ENCODE data around the gene RLF.

DNA sequence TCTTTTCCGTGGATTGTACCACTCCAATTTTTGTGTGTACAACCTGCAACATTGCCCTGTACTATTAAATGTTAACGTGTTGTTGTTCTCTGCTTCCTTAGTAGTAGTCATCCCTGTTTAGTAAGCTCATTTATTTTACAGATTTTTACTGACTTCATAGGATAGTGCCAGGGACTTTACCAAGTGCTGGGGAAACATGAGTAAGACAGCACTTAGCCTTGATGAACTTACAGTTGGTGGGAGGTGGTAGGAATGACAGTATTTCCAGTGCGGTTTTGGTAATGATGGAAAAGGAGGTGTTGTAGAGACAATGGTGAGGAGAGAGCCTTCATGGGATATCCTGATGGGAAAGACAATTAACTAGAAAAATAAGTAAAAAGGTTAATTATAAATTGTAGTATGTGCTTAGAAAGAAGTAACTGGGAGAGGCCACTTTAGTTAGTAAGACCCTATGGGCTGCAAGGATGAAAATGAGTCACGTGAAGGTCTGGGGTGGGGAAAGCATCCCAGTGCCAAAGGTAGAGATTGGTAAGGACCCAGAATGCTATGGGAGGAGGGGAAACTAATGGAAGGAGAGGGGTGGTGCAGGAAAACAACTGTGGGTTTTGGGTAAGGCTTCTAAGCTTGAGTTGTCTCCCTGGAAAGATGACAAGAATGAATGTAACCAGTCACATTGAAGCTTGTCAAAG is 1.7 kb downstream of the RLF start:
- TF ChIP-seq, protein P1, sequence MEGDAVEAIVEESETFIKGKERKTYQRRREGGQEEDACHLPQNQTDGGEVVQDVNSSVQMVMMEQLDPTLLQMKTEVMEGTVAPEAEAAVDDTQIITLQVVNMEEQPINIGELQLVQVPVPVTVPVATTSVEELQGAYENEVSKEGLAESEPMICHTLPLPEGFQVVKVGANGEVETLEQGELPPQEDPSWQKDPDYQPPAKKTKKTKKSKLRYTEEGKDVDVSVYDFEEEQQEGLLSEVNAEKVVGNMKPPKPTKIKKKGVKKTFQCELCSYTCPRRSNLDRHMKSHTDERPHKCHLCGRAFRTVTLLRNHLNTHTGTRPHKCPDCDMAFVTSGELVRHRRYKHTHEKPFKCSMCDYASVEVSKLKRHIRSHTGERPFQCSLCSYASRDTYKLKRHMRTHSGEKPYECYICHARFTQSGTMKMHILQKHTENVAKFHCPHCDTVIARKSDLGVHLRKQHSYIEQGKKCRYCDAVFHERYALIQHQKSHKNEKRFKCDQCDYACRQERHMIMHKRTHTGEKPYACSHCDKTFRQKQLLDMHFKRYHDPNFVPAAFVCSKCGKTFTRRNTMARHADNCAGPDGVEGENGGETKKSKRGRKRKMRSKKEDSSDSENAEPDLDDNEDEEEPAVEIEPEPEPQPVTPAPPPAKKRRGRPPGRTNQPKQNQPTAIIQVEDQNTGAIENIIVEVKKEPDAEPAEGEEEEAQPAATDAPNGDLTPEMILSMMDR (IDR thresholded peaks at IDR 0.05; ENCODE audit: low read length), result no peak
- TF ChIP-seq EZH2 (IDR thresholded peaks at IDR 0.05; ENCODE audit: borderline replicate concordance, low read length), result no peak
